Right lung (tissue), 5 donors: ENCODE measurements around the gene PCDHGB2. TPM values are rescaled to one million over a fixed set of nuclear protein-coding genes. Genes with fewer than 3 reads are reported as not detected.
"Not testable (repeated sequence)": the region's sequence is repeated elsewhere in the genome, so short reads cannot be mapped to it uniquely, and the experiment has no call there.

Experiments
- DNase-seq, 2 donors: peaks; one replicate each; pipeline ENCODE4 v3.0.0-alpha.2; 2013
- polyA plus RNA-seq, 5 donors: library from polyadenylated mRNA; unstranded; fragments of 120-200 nt; gene quantifications; one replicate each; pipeline versions ENCODE4 v1.2.1 to v1.2.3, GENCODE V29; 2013; ENCODE audit warnings: inconsistent platforms in 1 of 5, low replicate concordance in 1 of 5; ENCODE audit not compliant: insufficient read length in 5 of 5, insufficient read depth in 1 of 5

Gene PCDHGB2
- polyA plus RNA-seq, 5 donors, result 4.0 to 6.0 (median 4.3) TPM

GRCh38 chr5:141383345-141383744 is 23.6 kb downstream of the PCDHGB2 start:
- DNase-seq, result no peak

- DNase-seq, result no peak
These were observed 24.9 kb downstream of the PCDHGB2 start for GRCh38 chr5:141384471-141385267.

GRCh38 chr5:141387557-141388311 is 27.9 kb downstream of the PCDHGB2 start, which contains the start of gene PCDHGB4:
TSS of gene PCDHGB4 (plus strand) at chr5:141387698. CDS start at chr5:141387885, 187 bp downstream.
- not testable (repeated sequence) for DNase-seq

- DNase-seq, result no peak
These were observed 28.9 kb downstream of the PCDHGB2 start for GRCh38 chr5:141388661-141389060.

- DNase-seq, result no peak
These were observed 29.6 kb downstream of the PCDHGB2 start for GRCh38 chr5:141389153-141390042.

GRCh38 chr5:141392429-141393198 is 32.8 kb downstream of the PCDHGB2 start, which contains the start of gene PCDHGA8:
TSS of gene PCDHGA8 (plus strand) at chr5:141392633. CDS start at chr5:141392814, 181 bp downstream.
- DNase-seq, result no peak

GRCh38 chr5:141393267-141393666 is 33.5 kb downstream of the PCDHGB2 start:
- DNase-seq, result no peak

- DNase-seq, result not testable (repeated sequence)
These were observed 34.8 kb downstream of the PCDHGB2 start for GRCh38 chr5:141394401-141395187.

GRCh38 chr5:141397756-141398551 is 38.2 kb downstream of the PCDHGB2 start, which contains the start of gene PCDHGB5:
TSS of gene PCDHGB5 (plus strand) at chr5:141397947. CDS start at chr5:141398128, 181 bp downstream.
- DNase-seq, result not testable (repeated sequence)

- no peak for DNase-seq
These were observed 38.8 kb downstream of the PCDHGB2 start for GRCh38 chr5:141398608-141399007.

GRCh38 chr5:141399555-141400258 is 39.9 kb downstream of the PCDHGB2 start:
- DNase-seq, result no peak

GRCh38 chr5:141402553-141403243 is 42.9 kb downstream of the PCDHGB2 start, which contains the start of gene PCDHGA9:
TSS of gene PCDHGA9 (plus strand) at chr5:141402778. CDS start at chr5:141402953, 175 bp downstream.
- DNase-seq, result no peak

GRCh38 chr5:141403387-141403786 is 43.6 kb downstream of the PCDHGB2 start:
- DNase-seq, result no peak

GRCh38 chr5:141407790-141408505 is 48.2 kb downstream of the PCDHGB2 start, which contains the start of gene PCDHGB6:
TSS of gene PCDHGB6 (plus strand) at chr5:141408021. CDS start at chr5:141408203, 182 bp downstream.
- DNase-seq, result peak in 1 of 2 donors; percentile 20

GRCh38 chr5:141409598-141410306 is 50.0 kb downstream of the PCDHGB2 start:
- DNase-seq, result no peak

- no peak for DNase-seq
These were observed 51.8 kb downstream of the PCDHGB2 start for GRCh38 chr5:141411575-141411974.
